Measurements from ENCODE around the gene FLNB.

Gene FLNB

DNA sequence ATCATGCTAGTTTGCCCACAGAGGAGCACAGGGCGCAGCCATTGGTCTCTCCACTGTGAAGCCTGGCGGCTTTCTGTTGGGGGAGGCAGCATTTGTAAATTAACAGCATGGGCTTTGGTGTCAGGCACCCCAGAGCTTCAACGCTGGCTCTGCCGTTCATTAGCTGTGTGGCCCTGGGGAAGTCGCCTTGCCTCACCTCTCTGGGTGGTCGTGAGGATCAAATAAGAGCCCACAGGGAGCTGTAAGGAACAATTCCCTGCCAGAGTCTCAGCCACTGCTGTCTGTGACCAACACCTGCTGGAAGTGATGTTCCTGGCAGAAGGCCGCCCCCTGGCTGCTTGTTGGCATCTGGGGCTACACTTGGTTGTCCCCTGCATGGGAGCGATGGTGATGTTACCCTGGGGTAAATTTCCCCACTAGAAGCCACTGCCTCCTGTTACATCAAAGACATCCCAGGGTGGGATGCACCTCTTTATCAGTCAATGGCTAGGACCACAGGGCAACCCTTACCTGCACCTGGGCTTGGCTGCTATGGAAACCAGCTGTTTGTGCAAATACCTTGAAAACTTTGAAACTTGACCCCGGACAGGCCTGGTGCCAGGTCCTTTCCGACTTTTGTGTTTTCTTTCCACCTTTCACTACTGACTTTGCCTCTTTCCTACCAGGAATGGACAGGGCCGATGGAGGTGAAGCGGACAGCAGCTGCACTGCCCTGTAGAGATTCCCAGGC is 165.6 kb downstream of the FLNB start:
- TF ChIP-seq SIN3A (IDR thresholded peaks at IDR 0.05; ENCODE audit: borderline replicate concordance, insufficient read depth, low read length), result no peak
- TF ChIP-seq, protein P1, sequence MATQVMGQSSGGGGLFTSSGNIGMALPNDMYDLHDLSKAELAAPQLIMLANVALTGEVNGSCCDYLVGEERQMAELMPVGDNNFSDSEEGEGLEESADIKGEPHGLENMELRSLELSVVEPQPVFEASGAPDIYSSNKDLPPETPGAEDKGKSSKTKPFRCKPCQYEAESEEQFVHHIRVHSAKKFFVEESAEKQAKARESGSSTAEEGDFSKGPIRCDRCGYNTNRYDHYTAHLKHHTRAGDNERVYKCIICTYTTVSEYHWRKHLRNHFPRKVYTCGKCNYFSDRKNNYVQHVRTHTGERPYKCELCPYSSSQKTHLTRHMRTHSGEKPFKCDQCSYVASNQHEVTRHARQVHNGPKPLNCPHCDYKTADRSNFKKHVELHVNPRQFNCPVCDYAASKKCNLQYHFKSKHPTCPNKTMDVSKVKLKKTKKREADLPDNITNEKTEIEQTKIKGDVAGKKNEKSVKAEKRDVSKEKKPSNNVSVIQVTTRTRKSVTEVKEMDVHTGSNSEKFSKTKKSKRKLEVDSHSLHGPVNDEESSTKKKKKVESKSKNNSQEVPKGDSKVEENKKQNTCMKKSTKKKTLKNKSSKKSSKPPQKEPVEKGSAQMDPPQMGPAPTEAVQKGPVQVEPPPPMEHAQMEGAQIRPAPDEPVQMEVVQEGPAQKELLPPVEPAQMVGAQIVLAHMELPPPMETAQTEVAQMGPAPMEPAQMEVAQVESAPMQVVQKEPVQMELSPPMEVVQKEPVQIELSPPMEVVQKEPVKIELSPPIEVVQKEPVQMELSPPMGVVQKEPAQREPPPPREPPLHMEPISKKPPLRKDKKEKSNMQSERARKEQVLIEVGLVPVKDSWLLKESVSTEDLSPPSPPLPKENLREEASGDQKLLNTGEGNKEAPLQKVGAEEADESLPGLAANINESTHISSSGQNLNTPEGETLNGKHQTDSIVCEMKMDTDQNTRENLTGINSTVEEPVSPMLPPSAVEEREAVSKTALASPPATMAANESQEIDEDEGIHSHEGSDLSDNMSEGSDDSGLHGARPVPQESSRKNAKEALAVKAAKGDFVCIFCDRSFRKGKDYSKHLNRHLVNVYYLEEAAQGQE (IDR thresholded peaks at IDR 0.05; ENCODE audit: insufficient read depth in 1 of 2, low read depth in 2 of 2, low read length in 2 of 2), result no peak
- TF ChIP-seq TAF1 (IDR thresholded peaks at IDR 0.05; ENCODE audit: borderline replicate concordance, insufficient read depth, low read length), result no peak
- TF ChIP-seq POLR2AphosphoS5 (IDR thresholded peaks at IDR 0.05; ENCODE audit: low read depth, low read length), result no peak
- TF ChIP-seq FOXP2 (optimal IDR thresholded peaks at IDR 0.05; ENCODE audit: borderline replicate concordance, extremely low read depth, extremely low read length, insufficient read depth), result no peak

DNA sequence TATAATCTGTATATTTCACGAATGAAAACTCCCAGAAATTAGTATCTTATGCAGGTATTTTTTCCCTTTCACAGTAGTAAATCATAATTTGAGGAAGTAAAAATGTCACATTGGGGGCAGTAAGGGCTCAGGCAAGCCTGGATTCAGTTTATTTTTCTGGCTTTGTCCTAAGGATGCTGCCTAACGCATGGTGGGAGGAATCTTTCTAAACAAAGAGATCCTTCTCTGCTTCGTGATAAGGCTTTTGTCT is 166.9 kb downstream of the FLNB start:
- TF ChIP-seq TAF1 (IDR thresholded peaks at IDR 0.05; ENCODE audit: borderline replicate concordance, insufficient read depth, low read length), result no peak

DNA sequence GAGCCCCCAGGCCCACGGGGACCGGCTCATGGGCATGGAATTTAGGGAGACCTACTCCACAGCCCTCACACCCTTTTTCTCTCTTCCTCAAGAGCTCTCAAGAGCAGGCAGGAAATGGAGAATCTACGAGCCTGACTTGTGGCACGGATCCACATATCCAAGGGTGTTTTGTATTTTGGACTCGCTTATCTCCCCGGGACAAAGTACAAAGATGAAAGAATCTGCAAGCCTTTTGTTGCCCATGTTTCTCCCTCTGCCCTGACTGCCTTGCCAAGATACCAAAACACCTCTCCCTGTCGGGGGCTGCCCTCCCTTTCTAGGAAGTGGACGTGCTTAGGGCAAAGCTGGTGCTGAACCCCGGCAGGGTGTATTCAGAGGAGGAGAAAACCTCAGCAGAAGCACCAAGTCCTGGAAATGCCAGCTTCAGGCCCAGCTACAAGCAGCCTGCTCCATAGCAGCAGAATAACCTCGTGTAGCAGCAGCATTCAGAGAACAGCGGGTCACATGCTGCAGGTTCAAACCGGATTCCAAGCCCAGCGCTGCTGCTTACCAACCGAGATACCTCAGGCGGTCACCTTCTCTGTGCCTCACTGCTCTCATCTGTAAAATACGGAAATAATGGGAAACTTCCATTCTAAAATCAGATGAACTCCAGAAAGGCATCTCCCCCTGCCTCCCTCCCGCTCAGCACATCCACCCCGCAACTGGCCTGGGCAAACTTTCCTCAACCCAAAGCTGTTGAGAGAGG is 167.4 kb downstream of the FLNB start:
- TF ChIP-seq SIN3A (IDR thresholded peaks at IDR 0.05; ENCODE audit: borderline replicate concordance, insufficient read depth, low read length) (no peak), FOXP2 (optimal IDR thresholded peaks at IDR 0.05; ENCODE audit: borderline replicate concordance, extremely low read depth, extremely low read length, insufficient read depth) (no peak)

DNA sequence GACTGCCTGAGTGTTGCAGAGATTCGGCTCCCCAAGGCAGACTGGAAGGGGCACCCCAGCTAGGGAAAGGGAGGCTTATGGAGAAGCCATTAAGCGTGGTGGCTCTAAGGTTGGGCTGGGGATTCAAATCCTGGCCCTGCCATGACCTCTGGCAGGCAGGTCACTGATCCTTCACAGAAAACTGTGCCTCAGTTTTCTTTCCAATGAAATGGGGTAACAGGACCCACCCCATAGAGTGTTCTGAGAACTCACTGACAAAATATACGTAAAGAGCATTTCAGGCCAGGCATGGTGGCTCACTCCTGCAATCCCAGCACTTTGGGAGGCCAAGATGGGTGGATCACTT is 167.9 kb downstream of the FLNB start:
- TF ChIP-seq TAF1 (IDR thresholded peaks at IDR 0.05; ENCODE audit: borderline replicate concordance, insufficient read depth, low read length) (no peak), POLR2AphosphoS5 (IDR thresholded peaks at IDR 0.05; ENCODE audit: low read depth, low read length) (no peak), FOXP2 (optimal IDR thresholded peaks at IDR 0.05; ENCODE audit: borderline replicate concordance, extremely low read depth, extremely low read length, insufficient read depth) (no peak), SIN3A (IDR thresholded peaks at IDR 0.05; ENCODE audit: borderline replicate concordance, insufficient read depth, low read length) (no peak)
- TF ChIP-seq, protein P1 (IDR thresholded peaks at IDR 0.05; ENCODE audit: insufficient read depth in 1 of 2, low read depth in 2 of 2, low read length in 2 of 2), result no peak

DNA sequence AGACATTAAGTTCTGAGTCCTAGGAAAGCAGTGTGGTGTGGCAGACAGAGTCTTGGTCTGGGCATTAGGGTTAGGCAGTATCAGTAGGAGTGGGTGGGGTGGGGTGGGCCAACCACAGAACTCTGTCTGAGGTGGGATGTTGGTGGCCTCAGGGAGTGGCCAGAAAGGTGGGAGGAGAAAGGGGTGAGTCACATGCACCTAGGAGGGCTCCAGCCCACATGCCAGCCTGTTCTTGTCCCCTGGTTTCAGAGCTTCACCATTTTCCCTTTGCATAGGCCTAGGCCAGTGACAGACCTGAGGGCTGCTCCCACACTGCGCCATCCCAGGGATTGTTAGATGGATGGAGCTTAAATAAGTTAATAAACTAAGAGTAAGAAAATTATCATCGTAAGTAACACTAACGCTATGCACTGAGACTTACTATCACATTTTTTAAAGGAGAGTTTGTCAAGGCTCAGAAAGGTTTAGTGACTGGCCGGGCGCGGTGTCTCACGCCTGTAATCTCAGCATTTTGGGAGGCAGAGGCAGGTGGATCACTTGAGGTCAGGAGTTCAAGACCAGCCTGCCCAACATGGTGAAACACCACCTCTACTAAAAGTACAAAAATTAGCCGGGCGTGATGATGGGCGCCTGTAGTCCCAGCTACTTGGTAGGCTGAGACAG is 168.7 kb downstream of the FLNB start:
- no peak for TF ChIP-seq SIN3A (IDR thresholded peaks at IDR 0.05; ENCODE audit: borderline replicate concordance, insufficient read depth, low read length)
- TF ChIP-seq POLR2AphosphoS5 (IDR thresholded peaks at IDR 0.05; ENCODE audit: low read depth, low read length), result no peak
- TF ChIP-seq FOXP2 (optimal IDR thresholded peaks at IDR 0.05; ENCODE audit: borderline replicate concordance, extremely low read depth, extremely low read length, insufficient read depth), result no peak
- no peak for TF ChIP-seq TAF1 (IDR thresholded peaks at IDR 0.05; ENCODE audit: borderline replicate concordance, insufficient read depth, low read length)
- TF ChIP-seq, protein P1 (IDR thresholded peaks at IDR 0.05; ENCODE audit: insufficient read depth in 1 of 2, low read depth in 2 of 2, low read length in 2 of 2), result no peak

Measured in PFSK-1 (cell line).